ENCODE measurements around the gene FGF12. TPM values are rescaled to one million over a fixed set of nuclear protein-coding genes. Genes with fewer than 3 reads are reported as not detected.

FGF12 gene
- total and polyA plus RNA-seq, 2 of the 13 experiments (the other 11 are each of a cell fraction or from before 2014, with no cell fraction given), result 0.07 TPM; not detected in 1

GRCh38 chr3:192365571-192365970 is 361.8 kb downstream of the FGF12 start:
- Histone ChIP-seq H3K4me3 (replicated peaks in 1 of 3; ENCODE audit: insufficient read depth in 1 of 3, low read depth in 2 of 3, low read length in 3 of 3) (no peak overlapping the region), H3K27ac (ENCODE audit: extremely low read length, insufficient read depth, low read length) (no peak overlapping the region), H4K20me1 (ENCODE audit: insufficient read depth, low read length) (no peaks in the 10 kb centered on the region), H3K36me3 (replicated peaks in 1 of 2; ENCODE audit: control insufficient read depth in 1 of 2, insufficient read depth in 2 of 2, low read length in 2 of 2) (no peaks in the 10 kb centered on the region), H3K4me1 (ENCODE audit: insufficient read depth, low read length) (no peaks in the 10 kb centered on the region), H3K79me2 (ENCODE audit: insufficient read depth, low read length) (no peaks in the 10 kb centered on the region), H2AFZ (ENCODE audit: low read length) (no peak overlapping the region), H3K9me3 (ENCODE audit: low read length) (no peaks in the 10 kb centered on the region), H3K9ac (ENCODE audit: insufficient read depth, low read depth, low read length) (no peak overlapping the region), H3K4me2 (ENCODE audit: low read depth, low read length) (no peak overlapping the region), H3K27me3 (ENCODE audit: control insufficient read depth in 1 of 2, insufficient read depth in 2 of 2, low read length in 2 of 2) (no peaks in the 10 kb centered on the region)
- FAIRE-seq (no peak), ATAC-seq (no peak), DNase-seq (ENCODE audit: low spot score) (no peak)
- in situ Hi-C loops (cut with HindIII; ENCODE audit: extremely low pct_ligation_motif_present, low pct_unique_long_range_greater_than_20kb) (no loop called here), intact Hi-C loops (cut with micrococcal nuclease; ENCODE audit: unreplicated experiment) (no loop called here)
- no TSS peak for BruUV-seq (replicated peaks)
- ChIA-PET POLR2A (no interaction called here), CTCF (ENCODE audit: low intra/inter-chr PET ratio, low total read pairs) (no interaction called here)
- TF ChIP-seq HOXA3 (CRISPR knock-in tag; IDR thresholded peaks at IDR 0.05) (no peak), NFE2L2 (IDR thresholded peaks at IDR 0.05; ENCODE audit: low read length) (peak; percentile 47; the same call in 1 of the 2 replicates)
- 4% methylated on average over 7 of the region's 7 CpGs for WGBS (ENCODE audit: low lambda C conversion rate)

- WGBS (ENCODE audit: low lambda C conversion rate), result 0% methylated on average over 1 of the region's 1 CpG
- POLR2A ChIA-PET, result no interaction called here
- H3K79me2 ChIP-seq (ENCODE audit: insufficient read depth, low read length), result no peaks in the 10 kb centered on the region
Observed at GRCh38 chr3:192364316-192364715, 363.0 kb downstream of the FGF12 start.

More at GRCh38 chr3:192364316-192364715, 363.0 kb downstream of the FGF12 start:
- ATAC-seq (no peak), DNase-seq (ENCODE audit: low spot score) (no peak), FAIRE-seq (no peak)
- H3K4me1 ChIP-seq (ENCODE audit: insufficient read depth, low read length), result no peaks in the 10 kb centered on the region
- TF ChIP-seq SRY (CRISPR knock-in tag; IDR thresholded peaks at IDR 0.05) (no peak), KMT2A (CRISPR knock-in tag; IDR thresholded peaks at IDR 0.05) (no peak), ZNF234 (CRISPR knock-in tag; conservative IDR thresholded peaks at IDR 0.05) (no peak), ZNF839 (CRISPR knock-in tag; IDR thresholded peaks at IDR 0.05; ENCODE audit: borderline replicate concordance) (no peak), SAP130 (CRISPR knock-in tag; IDR thresholded peaks at IDR 0.05; ENCODE audit: low read depth) (no peak), NFRKB (IDR thresholded peaks at IDR 0.05) (no peak), ZNF746 (CRISPR knock-in tag; IDR thresholded peaks at IDR 0.05) (no peak), TBL1XR1 (IDR thresholded peaks at IDR 0.05; ENCODE audit: borderline replicate concordance, low read length, partially characterized antibody) (no peak)
- H3K4me3 ChIP-seq (replicated peaks in 1 of 3; ENCODE audit: insufficient read depth in 1 of 3, low read depth in 2 of 3, low read length in 3 of 3), result no peak overlapping the region
- H3K9ac ChIP-seq (ENCODE audit: insufficient read depth, low read depth, low read length), result no peak overlapping the region
- no peaks in the 10 kb centered on the region for H3K9me3 ChIP-seq (ENCODE audit: low read length)
- H3K4me2 ChIP-seq (ENCODE audit: low read depth, low read length), result no peak overlapping the region
- no peaks in the 10 kb centered on the region for H3K27me3 ChIP-seq (ENCODE audit: control insufficient read depth in 1 of 2, insufficient read depth in 2 of 2, low read length in 2 of 2)
- no TSS peak for BruUV-seq (replicated peaks)
- H3K27ac ChIP-seq (ENCODE audit: extremely low read length, insufficient read depth, low read length), result no peak overlapping the region
- intact Hi-C loops (cut with micrococcal nuclease; ENCODE audit: unreplicated experiment), result no loop called here
- no peak overlapping the region for H2AFZ ChIP-seq (ENCODE audit: low read length)
- in situ Hi-C loops (cut with HindIII; ENCODE audit: extremely low pct_ligation_motif_present, low pct_unique_long_range_greater_than_20kb), result no loop called here
- CTCF ChIA-PET (ENCODE audit: low intra/inter-chr PET ratio, low total read pairs), result no interaction called here
- no peaks in the 10 kb centered on the region for H4K20me1 ChIP-seq (ENCODE audit: insufficient read depth, low read length)
- H3K36me3 ChIP-seq (replicated peaks in 1 of 2; ENCODE audit: control insufficient read depth in 1 of 2, insufficient read depth in 2 of 2, low read length in 2 of 2), result no peaks in the 10 kb centered on the region

Measured in HepG2 (cell line).